ENCODE data around the gene HACL1.

DNA sequence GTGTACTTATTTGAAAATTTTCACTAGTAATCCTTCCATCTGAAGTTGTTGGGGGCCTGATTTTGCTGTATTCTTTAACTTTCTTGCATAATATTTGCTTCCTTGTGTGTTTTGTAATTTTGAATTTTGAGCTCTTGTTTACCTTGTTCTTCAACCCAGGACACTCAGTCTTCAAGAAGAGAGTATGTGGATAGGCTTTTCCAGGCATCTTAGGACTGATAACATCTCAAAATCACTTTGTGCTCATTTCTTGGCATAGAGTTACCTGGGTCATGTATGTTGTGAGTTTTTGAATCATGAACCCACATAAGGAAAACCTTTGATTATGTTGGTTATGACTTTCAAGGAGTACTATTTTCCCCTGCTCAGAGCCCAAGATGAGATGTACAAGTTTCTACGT, 13.6 kb upstream of the HACL1 start:
- TF ChIP-seq SPI1 (IDR thresholded peaks at IDR 0.05; ENCODE audit: low read depth, low read length) (no peak), POLR2A (IDR thresholded peaks at IDR 0.05; ENCODE audit: low read depth, low read length) (no peak)

Measured in GM12891 (cell line).